Breast epithelium (tissue), 3 donors: ENCODE measurements around the gene NCBP2.

Source experiments
- POLR2A ChIP-seq: fragments of 450-650 bp; IDR thresholded peaks from one replicate; pipeline ENCODE4 v1.6.1; 2016; ENCODE audit warnings: antibody characterized with exemption, mild to moderate bottlenecking, moderate library complexity
- POLR2AphosphoS5 ChIP-seq, 3 donors: sonication (generic); formaldehyde crosslinking; IDR thresholded peaks; one replicate each; pipeline ENCODE4 v1.6.1; 2017; ENCODE audit warnings: antibody characterized with exemption in 3 of 3
- TF ChIP-seq, protein P1 (sequence below), 3 donors: fragments of 450-650 bp; IDR thresholded peaks; one replicate each; pipeline ENCODE4 v1.5.1; 2016 to 2017; ENCODE audit warnings: antibody characterized with exemption in 3 of 3, mild to moderate bottlenecking in 3 of 3, moderate library complexity in 3 of 3

GRCh38 chr3:196938576-196938975 lies 3.8 kb downstream of the NCBP2 start:
- TF ChIP-seq, protein P1, sequence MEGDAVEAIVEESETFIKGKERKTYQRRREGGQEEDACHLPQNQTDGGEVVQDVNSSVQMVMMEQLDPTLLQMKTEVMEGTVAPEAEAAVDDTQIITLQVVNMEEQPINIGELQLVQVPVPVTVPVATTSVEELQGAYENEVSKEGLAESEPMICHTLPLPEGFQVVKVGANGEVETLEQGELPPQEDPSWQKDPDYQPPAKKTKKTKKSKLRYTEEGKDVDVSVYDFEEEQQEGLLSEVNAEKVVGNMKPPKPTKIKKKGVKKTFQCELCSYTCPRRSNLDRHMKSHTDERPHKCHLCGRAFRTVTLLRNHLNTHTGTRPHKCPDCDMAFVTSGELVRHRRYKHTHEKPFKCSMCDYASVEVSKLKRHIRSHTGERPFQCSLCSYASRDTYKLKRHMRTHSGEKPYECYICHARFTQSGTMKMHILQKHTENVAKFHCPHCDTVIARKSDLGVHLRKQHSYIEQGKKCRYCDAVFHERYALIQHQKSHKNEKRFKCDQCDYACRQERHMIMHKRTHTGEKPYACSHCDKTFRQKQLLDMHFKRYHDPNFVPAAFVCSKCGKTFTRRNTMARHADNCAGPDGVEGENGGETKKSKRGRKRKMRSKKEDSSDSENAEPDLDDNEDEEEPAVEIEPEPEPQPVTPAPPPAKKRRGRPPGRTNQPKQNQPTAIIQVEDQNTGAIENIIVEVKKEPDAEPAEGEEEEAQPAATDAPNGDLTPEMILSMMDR (IDR thresholded peaks at IDR 0.05), result no peak
- TF ChIP-seq POLR2AphosphoS5 (IDR thresholded peaks at IDR 0.05) (no peak), POLR2A (no peak)
